Mesendoderm (in vitro differentiated cells): ENCODE measurements around the gene SMYD2.

ENCODE experiments used
- DNase-seq: peaks from one replicate; pipeline ENCODE4 v3.0.0; 2013
- H2AK5ac ChIP-seq: 2 replicates; pipeline ENCODE4 v1.6.1; 2013; ENCODE audit warnings: low read length, inconsistent platforms
- H2BK120ac ChIP-seq: 2 replicates; pipeline ENCODE4 v1.6.1; 2013; ENCODE audit warnings: low read depth, mild to moderate bottlenecking, low read length, moderate library complexity, mixed read lengths
- H2BK15ac ChIP-seq: replicated peaks from 2 replicates; pipeline ENCODE4 v1.6.1; 2013; ENCODE audit warnings: low read depth, mild to moderate bottlenecking, moderate library complexity
- H2BK5ac ChIP-seq: 2 replicates; pipeline ENCODE4 v1.6.1; 2013; ENCODE audit warnings: low read length, inconsistent platforms
- H3K18ac ChIP-seq: 2 replicates; pipeline ENCODE4 v1.6.1; 2013; ENCODE audit warnings: mild to moderate bottlenecking, low read length, mixed read lengths
- H3K23ac ChIP-seq: one replicate; pipeline ENCODE4 v1.6.1; 2013; ENCODE audit warnings: low read length
- H3K27ac ChIP-seq: 2 replicates; pipeline ENCODE4 v1.5.1; 2013; ENCODE audit warnings: low read depth, mild to moderate bottlenecking, inconsistent platforms, low read length, moderate library complexity
- H3K27me3 ChIP-seq: 2 replicates; pipeline ENCODE4 v1.6.1; 2013; ENCODE audit warnings: low read length, control low read depth, mild to moderate bottlenecking, inconsistent platforms; ENCODE audit not compliant: insufficient read depth, poor library complexity
- H3K36me3 ChIP-seq: 2 replicates; pipeline ENCODE4 v1.6.1; 2013; ENCODE audit warnings: low read length, inconsistent platforms; ENCODE audit not compliant: control insufficient read depth, insufficient read depth
- H3K4ac ChIP-seq: one replicate; pipeline ENCODE4 v1.6.1; 2013; ENCODE audit warnings: low read depth, mild to moderate bottlenecking, low read length, moderate library complexity
- H3K4me1 ChIP-seq: 2 replicates; pipeline ENCODE4 v1.6.1; 2013; ENCODE audit warnings: low read depth, low read length, inconsistent platforms; ENCODE audit not compliant: control insufficient read depth
- H3K4me2 ChIP-seq: 2 replicates; pipeline ENCODE4 v1.6.1; 2013; ENCODE audit warnings: low read length
- H3K4me3 ChIP-seq: 2 replicates; pipeline ENCODE4 v1.5.1; 2013; ENCODE audit warnings: mild to moderate bottlenecking, low read length
- H3K56ac ChIP-seq: one replicate; pipeline ENCODE4 v1.6.1; 2013; ENCODE audit warnings: low read length
- H3K79me1 ChIP-seq: 2 replicates; pipeline ENCODE4 v1.6.1; 2013; ENCODE audit warnings: low read length, inconsistent platforms
- H3K79me2 ChIP-seq: 2 replicates; pipeline ENCODE4 v1.6.1; 2013; ENCODE audit warnings: mild to moderate bottlenecking, low read length; ENCODE audit not compliant: control insufficient read depth, insufficient read depth
- H3K9ac ChIP-seq: 2 replicates; pipeline ENCODE4 v1.6.1; 2013; ENCODE audit warnings: low read length, inconsistent platforms
- H4K5ac ChIP-seq: one replicate; pipeline ENCODE4 v1.6.1; 2013; ENCODE audit warnings: low read length
- H4K8ac ChIP-seq: one replicate; pipeline ENCODE4 v1.6.1; 2013; ENCODE audit warnings: low read depth, mild to moderate bottlenecking, control low read depth, low read length, moderate library complexity
- WGBS: extraction: QIAGEN DNeasy Blood & Tissue Kit; methylation state at CpG from one replicate; pipeline ENCODE4 v1.1.7; 2013; ENCODE audit warnings: low lambda C conversion rate, missing lambda C conversion rate; ENCODE audit not compliant: insufficient coverage; ENCODE audit errors: extremely low coverage; 5-methylcytosine and 5-hydroxymethylcytosine counted together

The SMYD2 gene

DNA sequence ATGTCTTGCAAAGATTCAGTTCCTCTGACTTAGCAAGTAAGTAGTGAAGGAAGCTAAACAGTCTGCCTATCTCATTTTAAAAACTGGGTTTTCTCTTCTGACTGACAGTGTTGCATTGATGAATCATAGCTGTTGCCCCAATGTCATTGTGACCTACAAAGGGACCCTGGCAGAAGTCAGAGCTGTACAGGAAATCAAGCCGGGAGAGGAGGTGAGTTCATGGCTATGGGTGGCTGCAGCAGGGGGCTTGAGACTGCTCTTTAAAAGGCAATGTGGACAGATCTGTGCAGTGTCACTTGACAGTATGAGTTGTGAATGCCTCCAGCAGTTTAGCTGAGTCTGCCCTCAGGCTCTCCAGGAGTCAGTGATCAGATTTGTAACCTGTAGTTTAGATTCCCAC, 46.6 kb downstream of the SMYD2 start:
- Histone ChIP-seq H3K18ac (no peak overlapping the region), H3K9ac (no peak overlapping the region)

DNA sequence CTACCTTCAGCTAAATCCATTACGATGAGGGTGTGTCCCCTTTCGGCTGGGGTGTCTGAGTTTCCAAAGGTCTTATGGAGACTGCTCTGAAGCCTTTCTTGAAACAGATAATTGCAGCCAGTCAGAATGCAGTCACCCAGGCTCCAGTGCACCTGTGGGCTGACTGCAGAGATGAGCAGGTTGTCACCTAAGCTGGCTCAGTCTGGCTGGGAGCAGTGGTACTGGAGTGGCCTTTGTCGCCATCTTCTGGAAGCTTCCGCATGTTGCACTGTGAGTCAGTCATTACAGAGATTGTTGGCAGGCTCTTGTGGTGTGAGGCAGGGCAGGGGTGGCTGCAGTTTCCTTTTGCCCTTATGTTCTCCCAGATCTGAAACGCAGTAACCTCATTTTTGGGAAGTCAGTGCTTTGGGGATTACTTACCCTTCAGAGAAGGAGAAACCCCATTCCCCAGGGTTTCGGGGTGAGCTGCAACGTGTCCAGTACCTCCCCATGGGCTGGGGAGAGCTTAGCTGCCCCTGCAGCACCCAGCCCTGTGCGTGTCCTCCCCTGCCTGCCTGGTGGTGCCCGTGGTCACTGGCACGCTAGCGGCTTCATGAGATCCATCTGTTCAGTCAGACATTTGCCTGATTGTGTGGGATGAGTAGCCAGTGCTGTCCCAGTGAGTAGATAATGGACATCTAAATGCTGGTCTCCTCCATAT, 48.0 kb downstream of the SMYD2 start:
- Histone ChIP-seq H3K36me3 (no peaks in the 10 kb centered on the region), H3K4me1 (peaks cover 2% of the 10 kb centered on the region), H4K8ac (no peak overlapping the region), H3K18ac (no peak overlapping the region), H3K27ac (no peak overlapping the region), H3K4ac (no peak overlapping the region), H2AK5ac (no peak overlapping the region), H3K79me2 (no peaks in the 10 kb centered on the region), H3K23ac (no peak overlapping the region), H4K5ac (no peak overlapping the region), H3K9ac (no peak overlapping the region), H3K79me1 (no peaks in the 10 kb centered on the region), H3K4me2 (no peak overlapping the region), H2BK15ac (no peak overlapping the region), H3K56ac (no peak overlapping the region), H2BK120ac (no peak overlapping the region), H3K4me3 (no peak overlapping the region), H3K27me3 (no peaks in the 10 kb centered on the region), H2BK5ac (no peak overlapping the region)
- peak; percentile 86 for DNase-seq
- no CpG with 5 or more reads among the region's 11 CpGs for WGBS

More for the DNA sequence above, 46.6 kb downstream of the SMYD2 start:
- no peak overlapping the region for H3K56ac ChIP-seq
- H3K4me3 ChIP-seq: no peak overlapping the region
- no peak overlapping the region for H3K4ac ChIP-seq
- no peak overlapping the region for H2BK5ac ChIP-seq
- H3K79me1 ChIP-seq: no peaks in the 10 kb centered on the region
- H2AK5ac ChIP-seq: no peak overlapping the region
- no peak overlapping the region for H3K27ac ChIP-seq
- H3K23ac ChIP-seq: no peak overlapping the region
- H3K79me2 ChIP-seq: no peaks in the 10 kb centered on the region
- H3K36me3 ChIP-seq: no peaks in the 10 kb centered on the region
- H2BK15ac ChIP-seq: no peak overlapping the region
- H3K27me3 ChIP-seq: no peaks in the 10 kb centered on the region
- no peak for DNase-seq
- no peaks in the 10 kb centered on the region for H3K4me1 ChIP-seq
- H3K4me2 ChIP-seq: no peak overlapping the region
- no peak overlapping the region for H4K5ac ChIP-seq
- WGBS: no CpG with 5 or more reads among the region's 1 CpG
- no peak overlapping the region for H2BK120ac ChIP-seq
- H4K8ac ChIP-seq: no peak overlapping the region

DNA sequence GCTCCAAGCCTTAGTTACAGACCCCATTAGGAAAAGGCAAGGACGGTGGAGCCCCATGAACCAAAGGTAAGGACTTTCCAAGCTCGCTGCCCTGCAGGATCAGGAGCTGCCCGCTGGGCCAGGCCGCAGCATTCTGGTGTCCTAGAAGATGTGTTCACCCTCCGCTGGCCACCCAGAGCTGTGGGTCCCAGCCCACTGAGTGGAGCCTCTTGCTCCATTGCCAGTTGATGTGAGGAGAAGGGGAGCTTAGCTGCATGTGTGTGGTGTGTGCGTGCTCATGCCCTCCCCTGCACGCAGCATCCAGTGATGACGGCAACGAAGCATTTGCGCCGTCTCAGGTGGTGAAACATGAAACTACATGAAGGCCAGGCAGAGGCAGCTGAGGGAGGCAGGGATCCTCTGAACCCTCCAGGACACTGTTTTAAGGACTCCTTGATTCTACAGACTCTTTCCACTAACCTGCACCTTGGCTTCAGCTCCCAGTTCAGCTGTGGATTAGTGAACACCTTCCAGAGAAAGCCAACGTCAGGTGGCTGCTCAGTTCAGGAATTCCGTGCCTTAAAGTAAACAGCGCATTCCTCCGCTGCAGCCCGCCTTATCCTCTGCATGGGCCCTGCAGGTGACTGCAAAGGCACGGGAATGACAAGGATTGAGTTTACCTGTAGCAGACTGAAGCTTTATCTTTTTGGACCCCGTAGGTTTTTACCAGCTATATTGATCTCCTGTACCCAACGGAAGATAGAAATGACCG, 48.7 kb downstream of the SMYD2 start:
- Histone ChIP-seq H3K4me2 (no peak overlapping the region), H2BK5ac (no peak overlapping the region), H3K56ac (no peak overlapping the region), H2AK5ac (no peak overlapping the region), H3K27me3 (no peaks in the 10 kb centered on the region), H4K5ac (no peak overlapping the region), H2BK120ac (no peak overlapping the region), H2BK15ac (no peak overlapping the region), H3K9ac (no peak overlapping the region), H3K4ac (no peak overlapping the region), H3K36me3 (no peaks in the 10 kb centered on the region), H3K23ac (no peak overlapping the region), H3K4me3 (no peak overlapping the region), H3K79me2 (no peaks in the 10 kb centered on the region), H3K79me1 (no peaks in the 10 kb centered on the region), H3K27ac (no peak overlapping the region), H3K4me1 (peaks cover 2% of the 10 kb centered on the region), H3K18ac (no peak overlapping the region), H4K8ac (no peak overlapping the region)
- WGBS: no CpG with 5 or more reads among the region's 20 CpGs
- DNase-seq: no peak

- Histone ChIP-seq H3K36me3 (no peaks in the 10 kb centered on the region), H3K4me2 (no peak overlapping the region), H3K4me3 (no peak overlapping the region), H3K4me1 (peaks cover 2% of the 10 kb centered on the region), H4K5ac (no peak overlapping the region), H3K18ac (no peak overlapping the region), H3K23ac (no peak overlapping the region), H3K79me1 (no peaks in the 10 kb centered on the region), H2AK5ac (no peak overlapping the region), H3K4ac (no peak overlapping the region), H3K27ac (no peak overlapping the region), H2BK5ac (no peak overlapping the region), H4K8ac (no peak overlapping the region), H2BK120ac (no peak overlapping the region), H3K56ac (no peak overlapping the region), H2BK15ac (no peak overlapping the region), H3K27me3 (no peaks in the 10 kb centered on the region), H3K9ac (no peak overlapping the region), H3K79me2 (no peaks in the 10 kb centered on the region)
- no CpG with 5 or more reads among the region's 3 CpGs for WGBS
- DNase-seq: no peak
These were observed 49.3 kb downstream of the SMYD2 start for GRCh38 chr1:214330222-214330621.

GRCh38 chr1:214330715-214331114, 49.8 kb downstream of the SMYD2 start:
- Histone ChIP-seq H3K56ac (no peak overlapping the region), H4K5ac (no peak overlapping the region), H3K27me3 (no peaks in the 10 kb centered on the region), H2BK120ac (no peak overlapping the region), H3K18ac (no peak overlapping the region), H3K36me3 (no peaks in the 10 kb centered on the region), H3K9ac (no peak overlapping the region), H3K4ac (no peak overlapping the region), H2BK15ac (no peak overlapping the region), H3K79me2 (no peaks in the 10 kb centered on the region), H2AK5ac (no peak overlapping the region), H3K27ac (no peak overlapping the region), H3K23ac (no peak overlapping the region), H2BK5ac (no peak overlapping the region), H3K4me2 (no peak overlapping the region), H3K4me3 (no peak overlapping the region), H3K79me1 (no peaks in the 10 kb centered on the region), H3K4me1 (peaks cover 2% of the 10 kb centered on the region), H4K8ac (no peak overlapping the region)
- no peak for DNase-seq
- no CpG with 5 or more reads among the region's 12 CpGs for WGBS
